Endothelial cell of umbilical vein (primary cell): ENCODE results near the gene PALD1.

Experiments
- EZH2 ChIP-seq: IDR thresholded peaks from 2 replicates; pipeline ENCODE4 v1.6.1; 2012; ENCODE audit warnings: borderline replicate concordance, low read depth, mild to moderate bottlenecking, moderate library complexity, low read length, inconsistent platforms; ENCODE audit not compliant: severe bottlenecking
- POLR2A ChIP-seq: IDR thresholded peaks from 2 replicates; pipeline ENCODE4 v1.6.1; 2012; ENCODE audit warnings: low read depth, mild to moderate bottlenecking, control low read depth, low read length
- TF ChIP-seq, protein P1 (sequence below), 2 donors: IDR thresholded peaks; 1 replicate in 1 of 2; 2 replicates in 1 of 2; pipeline ENCODE4 v1.5.1; 2011; ENCODE audit warnings: low read length in 2 of 2, mild to moderate bottlenecking in 2 of 2, moderate library complexity in 2 of 2, control low read depth in 1 of 2, inconsistent platforms in 1 of 2, low read depth in 1 of 2; ENCODE audit not compliant: insufficient read depth in 1 of 2; ENCODE audit errors: extremely low read depth in 1 of 2
- TF ChIP-seq, protein P2 (sequence below): IDR thresholded peaks from 2 replicates; pipeline ENCODE4 v1.6.1; 2011; ENCODE audit not compliant: insufficient read depth, insufficient read length

DNA sequence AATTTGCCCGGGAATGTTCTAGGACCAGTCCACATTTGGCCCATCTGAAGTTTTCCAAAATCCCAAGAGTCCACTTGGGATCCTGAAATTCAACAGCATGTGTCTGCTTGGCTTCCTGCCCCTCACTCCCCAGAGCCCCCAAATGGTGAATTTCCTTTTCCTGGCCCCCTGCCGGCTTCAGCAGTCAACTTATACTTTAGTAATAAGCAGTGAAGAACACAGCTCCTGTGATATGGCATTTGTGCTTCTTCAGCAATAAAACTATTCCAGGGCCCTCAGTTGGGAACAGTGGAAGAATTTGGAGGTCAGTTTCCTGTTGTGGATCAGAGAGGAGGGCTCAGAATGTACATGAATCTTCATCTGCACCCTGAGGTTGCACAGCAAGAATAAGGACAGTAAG is 72.9 kb downstream of the PALD1 start:
- TF ChIP-seq POLR2A, result no peak
- TF ChIP-seq, protein P1, sequence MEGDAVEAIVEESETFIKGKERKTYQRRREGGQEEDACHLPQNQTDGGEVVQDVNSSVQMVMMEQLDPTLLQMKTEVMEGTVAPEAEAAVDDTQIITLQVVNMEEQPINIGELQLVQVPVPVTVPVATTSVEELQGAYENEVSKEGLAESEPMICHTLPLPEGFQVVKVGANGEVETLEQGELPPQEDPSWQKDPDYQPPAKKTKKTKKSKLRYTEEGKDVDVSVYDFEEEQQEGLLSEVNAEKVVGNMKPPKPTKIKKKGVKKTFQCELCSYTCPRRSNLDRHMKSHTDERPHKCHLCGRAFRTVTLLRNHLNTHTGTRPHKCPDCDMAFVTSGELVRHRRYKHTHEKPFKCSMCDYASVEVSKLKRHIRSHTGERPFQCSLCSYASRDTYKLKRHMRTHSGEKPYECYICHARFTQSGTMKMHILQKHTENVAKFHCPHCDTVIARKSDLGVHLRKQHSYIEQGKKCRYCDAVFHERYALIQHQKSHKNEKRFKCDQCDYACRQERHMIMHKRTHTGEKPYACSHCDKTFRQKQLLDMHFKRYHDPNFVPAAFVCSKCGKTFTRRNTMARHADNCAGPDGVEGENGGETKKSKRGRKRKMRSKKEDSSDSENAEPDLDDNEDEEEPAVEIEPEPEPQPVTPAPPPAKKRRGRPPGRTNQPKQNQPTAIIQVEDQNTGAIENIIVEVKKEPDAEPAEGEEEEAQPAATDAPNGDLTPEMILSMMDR (IDR thresholded peaks at IDR 0.05; ENCODE audit: extremely low read depth in 1 of 2, insufficient read depth in 1 of 2, low read depth in 1 of 2, low read length in 2 of 2), result no peak
- TF ChIP-seq EZH2, result no peak
- TF ChIP-seq, protein P2, sequence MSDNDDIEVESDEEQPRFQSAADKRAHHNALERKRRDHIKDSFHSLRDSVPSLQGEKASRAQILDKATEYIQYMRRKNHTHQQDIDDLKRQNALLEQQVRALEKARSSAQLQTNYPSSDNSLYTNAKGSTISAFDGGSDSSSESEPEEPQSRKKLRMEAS, result no peak
